ENCODE results near the gene CHRNB1. TPM values are rescaled to one million over a fixed set of nuclear protein-coding genes. Genes with fewer than 3 reads are reported as not detected.

Gene CHRNB1
- total and polyA plus RNA-seq, 2 experiments from 2014 or later: 11.1 to 11.2 TPM

DNA sequence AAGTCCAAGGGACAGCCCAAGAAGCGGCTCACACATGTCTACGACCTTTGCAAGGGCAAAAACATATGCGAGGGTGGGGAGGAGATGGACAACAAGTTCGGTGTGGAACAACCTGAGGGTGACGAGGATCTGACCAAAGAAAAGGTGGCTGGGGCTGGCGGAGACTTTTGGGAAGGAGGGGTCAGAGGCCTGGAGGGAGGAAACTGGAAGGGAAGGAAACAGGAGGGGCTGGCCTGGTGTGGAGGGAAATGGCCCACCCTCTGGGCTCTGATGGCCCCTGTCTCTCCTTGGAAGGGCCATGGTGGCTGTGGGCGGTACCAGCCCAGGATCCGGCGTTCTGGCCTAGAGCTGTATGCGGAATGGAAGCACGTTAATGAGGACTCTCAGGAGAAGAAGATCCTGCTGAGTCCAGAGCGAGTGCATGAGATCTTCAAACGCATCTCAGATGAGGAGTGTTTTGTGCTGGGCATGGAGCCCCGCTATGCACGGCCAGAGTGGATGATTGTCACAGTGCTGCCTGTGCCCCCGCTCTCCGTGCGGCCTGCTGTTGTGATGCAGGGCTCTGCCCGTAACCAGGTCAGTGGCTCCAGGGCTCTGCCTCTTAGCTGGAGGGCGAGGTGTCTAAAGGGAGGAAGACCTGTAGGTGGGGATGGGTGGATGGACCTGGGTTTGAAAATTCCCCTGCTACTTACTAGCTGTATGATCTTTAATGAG lies 51.8 kb downstream of the CHRNB1 start (continued):
- TF ChIP-seq, protein P1, sequence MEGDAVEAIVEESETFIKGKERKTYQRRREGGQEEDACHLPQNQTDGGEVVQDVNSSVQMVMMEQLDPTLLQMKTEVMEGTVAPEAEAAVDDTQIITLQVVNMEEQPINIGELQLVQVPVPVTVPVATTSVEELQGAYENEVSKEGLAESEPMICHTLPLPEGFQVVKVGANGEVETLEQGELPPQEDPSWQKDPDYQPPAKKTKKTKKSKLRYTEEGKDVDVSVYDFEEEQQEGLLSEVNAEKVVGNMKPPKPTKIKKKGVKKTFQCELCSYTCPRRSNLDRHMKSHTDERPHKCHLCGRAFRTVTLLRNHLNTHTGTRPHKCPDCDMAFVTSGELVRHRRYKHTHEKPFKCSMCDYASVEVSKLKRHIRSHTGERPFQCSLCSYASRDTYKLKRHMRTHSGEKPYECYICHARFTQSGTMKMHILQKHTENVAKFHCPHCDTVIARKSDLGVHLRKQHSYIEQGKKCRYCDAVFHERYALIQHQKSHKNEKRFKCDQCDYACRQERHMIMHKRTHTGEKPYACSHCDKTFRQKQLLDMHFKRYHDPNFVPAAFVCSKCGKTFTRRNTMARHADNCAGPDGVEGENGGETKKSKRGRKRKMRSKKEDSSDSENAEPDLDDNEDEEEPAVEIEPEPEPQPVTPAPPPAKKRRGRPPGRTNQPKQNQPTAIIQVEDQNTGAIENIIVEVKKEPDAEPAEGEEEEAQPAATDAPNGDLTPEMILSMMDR (conservative IDR thresholded peaks at IDR 0.05; ENCODE audit: low read depth in 2 of 2): no peak
- TF ChIP-seq CREB1 (CRISPR knock-in tag; IDR thresholded peaks at IDR 0.05; ENCODE audit: low read depth) (no peak), EZH2 (IDR thresholded peaks at IDR 0.05; ENCODE audit: low read depth, unreplicated experiment) (no peak), EZH2phosphoT487 (IDR thresholded peaks at IDR 0.05; ENCODE audit: unreplicated experiment) (no peak)
- TF ChIP-seq, protein P2, sequence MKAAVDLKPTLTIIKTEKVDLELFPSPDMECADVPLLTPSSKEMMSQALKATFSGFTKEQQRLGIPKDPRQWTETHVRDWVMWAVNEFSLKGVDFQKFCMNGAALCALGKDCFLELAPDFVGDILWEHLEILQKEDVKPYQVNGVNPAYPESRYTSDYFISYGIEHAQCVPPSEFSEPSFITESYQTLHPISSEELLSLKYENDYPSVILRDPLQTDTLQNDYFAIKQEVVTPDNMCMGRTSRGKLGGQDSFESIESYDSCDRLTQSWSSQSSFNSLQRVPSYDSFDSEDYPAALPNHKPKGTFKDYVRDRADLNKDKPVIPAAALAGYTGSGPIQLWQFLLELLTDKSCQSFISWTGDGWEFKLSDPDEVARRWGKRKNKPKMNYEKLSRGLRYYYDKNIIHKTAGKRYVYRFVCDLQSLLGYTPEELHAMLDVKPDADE (IDR thresholded peaks at IDR 0.05): no peak

DNA sequence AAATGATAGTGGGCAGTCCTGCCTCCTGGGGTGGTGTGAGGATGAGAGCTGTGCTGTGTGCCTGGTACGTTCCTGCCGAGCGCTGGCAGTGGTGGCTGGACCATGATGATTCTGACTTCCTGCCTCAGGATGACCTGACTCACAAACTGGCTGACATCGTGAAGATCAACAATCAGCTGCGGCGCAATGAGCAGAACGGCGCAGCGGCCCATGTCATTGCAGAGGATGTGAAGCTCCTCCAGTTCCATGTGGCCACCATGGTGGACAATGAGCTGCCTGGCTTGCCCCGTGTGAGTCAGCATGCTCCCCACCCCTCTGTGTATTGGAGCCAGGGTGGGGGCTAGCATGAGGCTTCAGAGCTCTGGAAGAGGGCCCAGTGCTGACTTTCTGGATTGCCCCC lies 52.4 kb downstream of the CHRNB1 start:
- no peaks in the 10 kb centered on the region for H3K4me1 ChIP-seq (ENCODE audit: insufficient read depth)
- peaks cover 38% of the 10 kb centered on the region for H3K36me3 ChIP-seq (ENCODE audit: insufficient read depth)
- no peak overlapping the region for H3K27ac ChIP-seq (ENCODE audit: low read depth)
- DNase-seq (ENCODE audit: low spot score) (no peak), ATAC-seq (no peak)
- Mint-ChIP-seq H3K4me3 (no peak overlapping the region), H3K27me3 (ENCODE audit: insufficient read depth, low read depth, poor library complexity) (peaks cover 8% of the 10 kb centered on the region), H3K4me1 (no peaks in the 10 kb centered on the region; the same call in 2 of the 3 replicates), H3K9me3 (no peaks in the 10 kb centered on the region; the same call in 2 of the 3 replicates), H3K27ac (no peak overlapping the region), H3K36me3 (ENCODE audit: low read depth) (peaks cover 84% of the 10 kb centered on the region)
- H3K79me2 ChIP-seq (replicated peaks; ENCODE audit: insufficient read depth): peaks cover 38% of the 10 kb centered on the region
- H3K9me2 ChIP-seq (ENCODE audit: insufficient read depth): no peaks in the 10 kb centered on the region
- H3K27me3 ChIP-seq (ENCODE audit: insufficient read depth): no peaks in the 10 kb centered on the region
- H3K4me2 ChIP-seq: no peak overlapping the region
- no peak overlapping the region for H3K4me3 ChIP-seq
- no peak overlapping the region for H2AFZ ChIP-seq
- H3F3A ChIP-seq (replicated peaks; ENCODE audit: low read depth): 0 out of 2 replicates have a peak, but pooled peaks cover 10% of the 10 kb centered on the region
- H4K20me1 ChIP-seq (replicated peaks; ENCODE audit: insufficient read depth): peaks cover 18% of the 10 kb centered on the region
- TF ChIP-seq, protein P3, sequence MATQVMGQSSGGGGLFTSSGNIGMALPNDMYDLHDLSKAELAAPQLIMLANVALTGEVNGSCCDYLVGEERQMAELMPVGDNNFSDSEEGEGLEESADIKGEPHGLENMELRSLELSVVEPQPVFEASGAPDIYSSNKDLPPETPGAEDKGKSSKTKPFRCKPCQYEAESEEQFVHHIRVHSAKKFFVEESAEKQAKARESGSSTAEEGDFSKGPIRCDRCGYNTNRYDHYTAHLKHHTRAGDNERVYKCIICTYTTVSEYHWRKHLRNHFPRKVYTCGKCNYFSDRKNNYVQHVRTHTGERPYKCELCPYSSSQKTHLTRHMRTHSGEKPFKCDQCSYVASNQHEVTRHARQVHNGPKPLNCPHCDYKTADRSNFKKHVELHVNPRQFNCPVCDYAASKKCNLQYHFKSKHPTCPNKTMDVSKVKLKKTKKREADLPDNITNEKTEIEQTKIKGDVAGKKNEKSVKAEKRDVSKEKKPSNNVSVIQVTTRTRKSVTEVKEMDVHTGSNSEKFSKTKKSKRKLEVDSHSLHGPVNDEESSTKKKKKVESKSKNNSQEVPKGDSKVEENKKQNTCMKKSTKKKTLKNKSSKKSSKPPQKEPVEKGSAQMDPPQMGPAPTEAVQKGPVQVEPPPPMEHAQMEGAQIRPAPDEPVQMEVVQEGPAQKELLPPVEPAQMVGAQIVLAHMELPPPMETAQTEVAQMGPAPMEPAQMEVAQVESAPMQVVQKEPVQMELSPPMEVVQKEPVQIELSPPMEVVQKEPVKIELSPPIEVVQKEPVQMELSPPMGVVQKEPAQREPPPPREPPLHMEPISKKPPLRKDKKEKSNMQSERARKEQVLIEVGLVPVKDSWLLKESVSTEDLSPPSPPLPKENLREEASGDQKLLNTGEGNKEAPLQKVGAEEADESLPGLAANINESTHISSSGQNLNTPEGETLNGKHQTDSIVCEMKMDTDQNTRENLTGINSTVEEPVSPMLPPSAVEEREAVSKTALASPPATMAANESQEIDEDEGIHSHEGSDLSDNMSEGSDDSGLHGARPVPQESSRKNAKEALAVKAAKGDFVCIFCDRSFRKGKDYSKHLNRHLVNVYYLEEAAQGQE (IDR thresholded peaks at IDR 0.05; ENCODE audit: unreplicated experiment): no peak
- TF ChIP-seq ZNF331 (CRISPR knock-in tag; IDR thresholded peaks at IDR 0.05; ENCODE audit: low read depth) (no peak), CREB1 (CRISPR knock-in tag; IDR thresholded peaks at IDR 0.05; ENCODE audit: low read depth) (no peak), JUNB (IDR thresholded peaks at IDR 0.05; ENCODE audit: unreplicated experiment) (no peak), NANOG (IDR thresholded peaks at IDR 0.05; ENCODE audit: borderline replicate concordance) (no peak), POLR2AphosphoS5 (IDR thresholded peaks at IDR 0.05; ENCODE audit: low read depth) (no peak)
- TF ChIP-seq, protein P4, sequence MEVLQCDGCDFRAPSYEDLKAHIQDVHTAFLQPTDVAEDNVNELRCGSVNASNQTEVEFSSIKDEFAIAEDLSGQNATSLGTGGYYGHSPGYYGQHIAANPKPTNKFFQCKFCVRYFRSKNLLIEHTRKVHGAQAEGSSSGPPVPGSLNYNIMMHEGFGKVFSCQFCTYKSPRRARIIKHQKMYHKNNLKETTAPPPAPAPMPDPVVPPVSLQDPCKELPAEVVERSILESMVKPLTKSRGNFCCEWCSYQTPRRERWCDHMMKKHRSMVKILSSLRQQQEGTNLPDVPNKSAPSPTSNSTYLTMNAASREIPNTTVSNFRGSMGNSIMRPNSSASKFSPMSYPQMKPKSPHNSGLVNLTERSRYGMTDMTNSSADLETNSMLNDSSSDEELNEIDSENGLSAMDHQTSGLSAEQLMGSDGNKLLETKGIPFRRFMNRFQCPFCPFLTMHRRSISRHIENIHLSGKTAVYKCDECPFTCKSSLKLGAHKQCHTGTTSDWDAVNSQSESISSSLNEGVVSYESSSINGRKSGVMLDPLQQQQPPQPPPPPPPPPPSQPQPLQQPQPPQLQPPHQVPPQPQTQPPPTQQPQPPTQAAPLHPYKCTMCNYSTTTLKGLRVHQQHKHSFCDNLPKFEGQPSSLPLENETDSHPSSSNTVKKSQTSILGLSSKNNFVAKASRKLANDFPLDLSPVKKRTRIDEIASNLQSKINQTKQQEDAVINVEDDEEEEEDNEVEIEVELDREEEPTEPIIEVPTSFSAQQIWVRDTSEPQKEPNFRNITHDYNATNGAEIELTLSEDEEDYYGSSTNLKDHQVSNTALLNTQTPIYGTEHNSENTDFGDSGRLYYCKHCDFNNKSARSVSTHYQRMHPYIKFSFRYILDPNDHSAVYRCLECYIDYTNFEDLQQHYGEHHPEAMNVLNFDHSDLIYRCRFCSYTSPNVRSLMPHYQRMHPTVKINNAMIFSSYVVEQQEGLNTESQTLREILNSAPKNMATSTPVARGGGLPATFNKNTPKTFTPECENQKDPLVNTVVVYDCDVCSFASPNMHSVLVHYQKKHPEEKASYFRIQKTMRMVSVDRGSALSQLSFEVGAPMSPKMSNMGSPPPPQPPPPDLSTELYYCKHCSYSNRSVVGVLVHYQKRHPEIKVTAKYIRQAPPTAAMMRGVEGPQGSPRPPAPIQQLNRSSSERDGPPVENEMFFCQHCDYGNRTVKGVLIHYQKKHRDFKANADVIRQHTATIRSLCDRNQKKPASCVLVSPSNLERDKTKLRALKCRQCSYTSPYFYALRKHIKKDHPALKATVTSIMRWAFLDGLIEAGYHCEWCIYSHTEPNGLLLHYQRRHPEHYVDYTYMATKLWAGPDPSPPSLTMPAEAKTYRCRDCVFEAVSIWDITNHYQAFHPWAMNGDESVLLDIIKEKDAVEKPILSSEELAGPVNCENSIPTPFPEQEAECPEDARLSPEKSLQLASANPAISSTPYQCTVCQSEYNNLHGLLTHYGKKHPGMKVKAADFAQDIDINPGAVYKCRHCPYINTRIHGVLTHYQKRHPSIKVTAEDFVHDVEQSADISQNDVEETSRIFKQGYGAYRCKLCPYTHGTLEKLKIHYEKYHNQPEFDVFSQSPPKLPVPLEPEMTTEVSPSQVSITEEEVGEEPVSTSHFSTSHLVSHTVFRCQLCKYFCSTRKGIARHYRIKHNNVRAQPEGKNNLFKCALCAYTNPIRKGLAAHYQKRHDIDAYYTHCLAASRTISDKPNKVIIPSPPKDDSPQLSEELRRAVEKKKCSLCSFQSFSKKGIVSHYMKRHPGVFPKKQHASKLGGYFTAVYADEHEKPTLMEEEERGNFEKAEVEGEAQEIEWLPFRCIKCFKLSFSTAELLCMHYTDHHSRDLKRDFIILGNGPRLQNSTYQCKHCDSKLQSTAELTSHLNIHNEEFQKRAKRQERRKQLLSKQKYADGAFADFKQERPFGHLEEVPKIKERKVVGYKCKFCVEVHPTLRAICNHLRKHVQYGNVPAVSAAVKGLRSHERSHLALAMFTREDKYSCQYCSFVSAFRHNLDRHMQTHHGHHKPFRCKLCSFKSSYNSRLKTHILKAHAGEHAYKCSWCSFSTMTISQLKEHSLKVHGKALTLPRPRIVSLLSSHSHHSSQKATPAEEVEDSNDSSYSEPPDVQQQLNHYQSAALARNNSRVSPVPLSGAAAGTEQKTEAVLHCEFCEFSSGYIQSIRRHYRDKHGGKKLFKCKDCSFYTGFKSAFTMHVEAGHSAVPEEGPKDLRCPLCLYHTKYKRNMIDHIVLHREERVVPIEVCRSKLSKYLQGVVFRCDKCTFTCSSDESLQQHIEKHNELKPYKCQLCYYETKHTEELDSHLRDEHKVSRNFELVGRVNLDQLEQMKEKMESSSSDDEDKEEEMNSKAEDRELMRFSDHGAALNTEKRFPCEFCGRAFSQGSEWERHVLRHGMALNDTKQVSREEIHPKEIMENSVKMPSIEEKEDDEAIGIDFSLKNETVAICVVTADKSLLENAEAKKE (CRISPR knock-in tag; IDR thresholded peaks at IDR 0.05): no peak

Data from GM23338 (cell line).